RWPE1 (cell line): ENCODE measurements around the gene CD300C.

ENCODE experiments used
- CTCF ChIA-PET: fragments of 350-600 bp; sonication (Branson Sonifier 250); formaldehyde crosslinking; extraction: SDS; loops from one replicate; lab custom pipeline; 2021; lab: Yijun Ruan, JAX
- POLR2A ChIA-PET: fragments of 400-600 bp; formaldehyde crosslinking; extraction: SDS; loops from one replicate; lab custom pipeline; 2020; ENCODE audit warnings: antibody characterized with exemption; ENCODE audit not compliant: low non-redundant PET; lab: Yijun Ruan, JAX
- DNase-seq: peaks from one replicate; pipeline ENCODE4 v3.0.0; 2012; ENCODE audit warnings: low spot score
- H3K27ac ChIP-seq: fragments of 450-650 bp; 2 replicates; pipeline ENCODE4 v1.5.1; 2017
- TF ChIP-seq, protein P1 (sequence below): fragments of 450-650 bp; conservative IDR thresholded peaks from 2 replicates; pipeline ENCODE4 v1.5.1; 2017; ENCODE audit warnings: low read depth, mild to moderate bottlenecking

Gene CD300C

DNA sequence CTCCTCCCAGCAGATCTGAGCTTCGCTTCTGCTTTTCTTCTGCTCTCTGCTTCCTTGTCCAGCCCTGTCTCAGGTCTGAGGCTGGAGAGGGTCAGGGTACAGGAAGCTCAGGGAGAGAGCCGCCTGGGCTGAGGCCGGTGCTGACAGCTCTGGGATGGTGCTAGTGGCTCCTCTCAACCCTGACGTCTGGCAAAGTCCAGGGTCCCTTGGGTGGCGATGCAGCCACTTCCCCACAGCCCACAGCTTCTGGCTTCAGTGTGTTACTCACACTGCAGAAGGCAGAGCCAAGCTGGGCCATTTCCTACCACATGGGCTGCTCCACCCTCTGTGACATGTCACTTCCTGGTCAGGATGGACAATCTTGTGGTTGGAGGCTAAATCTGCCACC, at the start of gene CD300C:
TSS of gene CD300C (minus strand) at position 273 of the 388 bp plus-strand sequence. CDS start 333 bp downstream, outside the sequence.
- ChIA-PET POLR2A (no interaction called here), CTCF (interaction anchor here (1.2 kb wide), 1 partner anchor 20 kb away, joined by 6 read pairs; no protein-coding TSS in a partner anchor)
- H3K27ac ChIP-seq = no peak within 1 kb of the TSS
- TF ChIP-seq, protein P1, sequence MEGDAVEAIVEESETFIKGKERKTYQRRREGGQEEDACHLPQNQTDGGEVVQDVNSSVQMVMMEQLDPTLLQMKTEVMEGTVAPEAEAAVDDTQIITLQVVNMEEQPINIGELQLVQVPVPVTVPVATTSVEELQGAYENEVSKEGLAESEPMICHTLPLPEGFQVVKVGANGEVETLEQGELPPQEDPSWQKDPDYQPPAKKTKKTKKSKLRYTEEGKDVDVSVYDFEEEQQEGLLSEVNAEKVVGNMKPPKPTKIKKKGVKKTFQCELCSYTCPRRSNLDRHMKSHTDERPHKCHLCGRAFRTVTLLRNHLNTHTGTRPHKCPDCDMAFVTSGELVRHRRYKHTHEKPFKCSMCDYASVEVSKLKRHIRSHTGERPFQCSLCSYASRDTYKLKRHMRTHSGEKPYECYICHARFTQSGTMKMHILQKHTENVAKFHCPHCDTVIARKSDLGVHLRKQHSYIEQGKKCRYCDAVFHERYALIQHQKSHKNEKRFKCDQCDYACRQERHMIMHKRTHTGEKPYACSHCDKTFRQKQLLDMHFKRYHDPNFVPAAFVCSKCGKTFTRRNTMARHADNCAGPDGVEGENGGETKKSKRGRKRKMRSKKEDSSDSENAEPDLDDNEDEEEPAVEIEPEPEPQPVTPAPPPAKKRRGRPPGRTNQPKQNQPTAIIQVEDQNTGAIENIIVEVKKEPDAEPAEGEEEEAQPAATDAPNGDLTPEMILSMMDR = no peak
- no peak for DNase-seq

DNA sequence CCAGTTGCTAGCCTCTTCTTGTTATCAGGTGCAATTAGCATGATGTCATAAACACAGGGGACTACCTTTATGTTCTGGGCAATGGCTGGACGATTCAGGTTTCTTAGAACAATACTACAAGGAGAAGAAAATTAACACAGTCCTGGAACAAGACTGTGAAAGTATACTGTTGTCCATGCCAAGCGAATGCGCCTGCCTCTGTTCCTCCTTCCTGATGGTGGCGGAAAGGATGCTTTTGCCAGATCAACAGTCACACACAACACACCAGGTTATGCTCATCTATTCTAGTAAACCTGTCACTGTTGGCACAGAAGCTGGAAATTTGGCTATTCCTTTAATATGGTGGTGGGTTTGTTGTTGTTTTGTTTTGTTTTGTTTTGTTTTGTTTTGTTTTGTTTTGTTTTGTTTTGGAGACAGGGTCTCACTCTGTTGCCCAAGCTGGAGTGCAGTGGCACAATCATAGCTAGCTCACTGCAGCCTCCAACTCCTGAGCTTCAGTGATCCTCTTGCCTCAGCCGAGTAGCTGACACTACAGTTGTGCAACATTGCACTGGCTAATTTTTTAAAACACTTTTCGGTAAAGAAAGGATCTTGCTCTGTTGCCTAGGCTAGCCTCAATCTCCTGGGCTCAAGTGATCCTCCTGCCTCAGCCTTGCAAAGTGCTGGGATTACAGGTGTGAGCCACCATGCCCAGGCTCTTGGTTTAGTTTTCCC, 49.3 kb upstream of the CD300C start:
- DNase-seq = no peak
- no peak overlapping the region for H3K27ac ChIP-seq
- CTCF ChIA-PET = no interaction called here
- POLR2A ChIA-PET = no interaction called here
- TF ChIP-seq, protein P1 = no peak

- H3K27ac ChIP-seq = no peak within 1 kb of the TSS
- POLR2A ChIA-PET = no interaction called here
- no peak for DNase-seq
- TF ChIP-seq, protein P1 = no peak
- CTCF ChIA-PET = no interaction called here
These were observed 46.4 kb upstream of the CD300C start, which contains the start of gene CD300LD for GRCh38 chr17:74592087-74592990. TSS of gene CD300LD (minus strand) at chr17:74592283. CDS start at chr17:74592202, 81 bp downstream.

DNA sequence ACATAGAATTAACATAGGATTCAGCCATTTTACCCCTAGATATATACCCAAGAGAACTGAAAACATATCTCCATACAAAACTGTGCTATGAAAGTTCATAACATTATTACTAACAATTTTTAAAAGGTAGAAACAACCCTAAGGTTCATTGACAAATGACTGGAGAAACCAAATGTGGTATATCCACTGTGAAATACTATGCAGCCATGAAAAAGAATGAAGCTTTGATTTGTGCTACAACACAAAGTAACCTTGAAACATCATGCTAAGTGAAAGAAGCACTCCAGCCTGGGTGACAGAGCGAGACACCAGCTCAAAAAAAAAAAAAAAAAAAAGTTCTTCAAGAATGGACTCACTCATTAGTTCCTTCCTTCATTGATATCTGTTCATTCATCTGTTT, 45.6 kb upstream of the CD300C start:
- H3K27ac ChIP-seq = no peak overlapping the region
- ChIA-PET CTCF (interaction anchor here (0.6 kb wide), 1 partner anchor 21 kb away, joined by 3 read pairs; no protein-coding TSS in a partner anchor), POLR2A (no interaction called here)
- TF ChIP-seq, protein P1 = no peak
- no peak for DNase-seq

DNA sequence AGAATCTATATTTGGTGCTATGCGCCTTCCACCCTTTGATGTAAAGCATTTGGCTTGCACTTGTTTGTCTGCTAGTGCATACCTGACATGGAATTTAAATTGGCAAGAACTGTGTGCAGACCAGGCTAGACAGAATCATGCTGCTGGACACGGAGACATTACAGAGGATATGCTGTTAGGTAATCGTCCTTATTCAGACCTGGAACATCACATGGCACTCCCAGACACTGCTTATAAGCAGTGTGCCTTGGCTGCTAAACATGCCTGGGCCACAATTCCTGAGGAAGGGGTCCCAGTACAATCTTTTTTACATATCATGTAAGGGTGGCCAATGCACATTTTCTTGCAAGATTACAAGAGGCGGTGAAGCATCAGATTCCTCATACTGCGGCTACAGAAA, 39.8 kb upstream of the CD300C start:
- CTCF ChIA-PET = no interaction called here
- POLR2A ChIA-PET = no interaction called here
- H3K27ac ChIP-seq = no peak overlapping the region
- no peak for DNase-seq
- TF ChIP-seq, protein P1 = no peak

DNA sequence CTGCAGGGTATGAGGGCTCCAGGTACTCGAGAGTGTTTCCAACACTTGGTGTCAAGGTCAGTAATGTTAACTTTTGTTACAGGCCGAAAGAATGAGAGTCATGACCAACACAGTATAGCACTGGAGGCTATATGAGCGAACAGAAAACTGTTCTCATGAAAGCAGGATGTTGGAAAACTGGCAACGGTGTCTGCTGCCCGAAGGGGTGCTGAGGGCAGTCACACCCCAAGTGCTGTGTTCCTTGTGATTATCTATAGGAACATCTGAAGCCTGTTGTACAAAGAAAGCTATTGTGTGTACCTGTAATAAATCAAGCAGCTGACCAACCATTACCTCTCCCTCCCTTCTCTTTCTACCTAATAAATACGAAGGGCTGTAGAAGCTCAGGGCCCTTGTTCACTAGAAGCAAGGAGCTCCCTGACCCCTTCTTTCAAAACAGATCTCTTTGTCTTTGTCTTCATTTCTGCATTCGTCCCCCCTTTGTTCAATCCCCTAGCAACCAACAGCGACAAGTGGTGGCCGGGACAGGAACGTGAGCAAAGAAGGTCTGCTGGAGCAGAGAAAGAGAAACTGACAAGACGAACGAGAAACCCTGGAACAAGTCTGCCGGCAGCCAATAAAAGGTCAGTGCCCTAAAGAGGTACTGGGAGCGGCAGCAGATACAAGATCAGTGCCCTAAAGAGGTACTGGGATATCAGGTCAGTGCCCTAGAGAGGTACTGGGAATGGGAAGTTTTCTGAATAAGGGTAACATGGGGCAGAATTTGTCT, 38.6 kb upstream of the CD300C start:
- no peak for DNase-seq
- TF ChIP-seq, protein P1 = no peak
- no peak overlapping the region for H3K27ac ChIP-seq
- CTCF ChIA-PET = no interaction called here
- POLR2A ChIA-PET = no interaction called here
